Muscle of arm (tissue), 12 donors: ENCODE measurements around the gene MTSS2. TPM values are rescaled to one million over a fixed set of nuclear protein-coding genes. Genes with fewer than 3 reads are reported as not detected.

Source experiments
- DNase-seq: peaks from one replicate; pipeline ENCODE4 v3.0.0-alpha.2; 2013
- polyA plus RNA-seq, 12 donors: library from polyadenylated mRNA; unstranded; fragments of 120-200 nt; gene quantifications; one replicate each; pipeline ENCODE4 v1.2.1, GENCODE V29; 2013; ENCODE audit not compliant: insufficient read length in 12 of 12

Gene MTSS2
- polyA plus RNA-seq, 12 donors, result 80.7 to 148 (median 107) TPM

GRCh38 chr16:70687671-70688245, 1.9 kb upstream of the MTSS2 start:
- no peak for DNase-seq

DNA sequence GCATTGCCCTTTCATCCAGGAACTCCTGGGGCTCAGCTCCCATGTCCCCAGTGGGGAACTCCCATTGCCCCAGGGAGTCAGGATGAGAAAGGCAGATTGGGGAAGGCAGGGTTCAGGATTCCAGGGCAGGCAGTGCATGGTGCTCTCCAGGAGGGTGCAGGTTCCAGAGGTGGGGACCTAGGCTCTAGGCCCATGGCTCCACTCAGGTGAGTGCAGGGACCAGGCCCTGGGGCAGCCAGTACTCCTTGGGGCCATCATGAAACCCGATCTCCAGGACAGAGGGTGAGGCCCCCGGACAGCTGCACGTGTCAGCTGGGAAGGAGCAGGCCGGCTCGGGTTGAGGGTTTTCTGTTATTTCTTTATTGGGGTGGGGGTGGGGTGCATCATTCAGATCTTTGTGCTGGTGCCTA, 1.3 kb upstream of the MTSS2 start:
- no peak for DNase-seq

GRCh38 chr16:70686376-70687101, 686 bp upstream of the MTSS2 start:
- no peak for DNase-seq

DNA sequence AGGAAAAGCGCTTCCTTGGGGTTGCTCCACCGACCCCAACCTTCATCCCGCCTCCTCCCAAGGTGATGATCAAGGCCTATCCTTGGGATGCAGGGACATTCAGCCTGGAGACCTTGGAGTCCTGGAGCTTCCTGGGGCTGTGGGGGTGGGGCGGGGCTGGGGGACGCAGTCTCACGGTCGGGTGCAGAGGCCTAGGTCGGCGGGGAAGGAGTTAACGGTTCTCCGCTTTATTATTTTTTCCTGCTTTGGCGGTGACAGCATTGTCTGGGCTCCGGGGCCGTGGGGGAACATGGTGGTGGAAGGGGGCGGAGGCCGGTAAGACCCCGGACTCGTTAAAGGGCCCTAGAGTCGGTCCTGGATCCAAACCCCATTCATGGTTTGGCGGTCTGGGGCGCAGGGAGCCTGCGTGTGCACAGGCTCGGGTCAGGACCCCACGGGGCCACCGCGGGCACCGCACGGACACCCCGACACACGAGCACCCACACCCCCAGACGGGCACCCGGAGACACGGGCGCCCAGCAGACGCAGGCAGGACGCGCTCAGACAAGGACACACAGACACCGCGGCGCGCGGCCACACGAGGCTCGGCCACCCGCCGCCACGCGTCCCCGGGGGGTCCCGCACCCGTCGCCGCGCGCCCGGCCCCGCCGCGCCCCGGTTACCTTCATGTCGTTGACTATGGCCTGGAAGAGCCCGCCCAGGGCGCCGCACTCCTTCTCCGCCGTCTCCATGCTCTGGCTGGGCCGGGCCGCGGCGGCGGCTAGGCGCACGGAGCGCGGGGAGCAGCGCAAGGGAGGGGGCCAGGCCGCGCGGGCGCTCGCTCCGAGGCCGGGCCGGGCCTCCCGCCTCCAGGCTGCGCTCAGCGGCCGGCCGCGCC, 554 bp downstream of the MTSS2 start:
- no peak for DNase-seq

GRCh38 chr16:70684146-70685060, 1.4 kb downstream of the MTSS2 start:
- no peak for DNase-seq

DNA sequence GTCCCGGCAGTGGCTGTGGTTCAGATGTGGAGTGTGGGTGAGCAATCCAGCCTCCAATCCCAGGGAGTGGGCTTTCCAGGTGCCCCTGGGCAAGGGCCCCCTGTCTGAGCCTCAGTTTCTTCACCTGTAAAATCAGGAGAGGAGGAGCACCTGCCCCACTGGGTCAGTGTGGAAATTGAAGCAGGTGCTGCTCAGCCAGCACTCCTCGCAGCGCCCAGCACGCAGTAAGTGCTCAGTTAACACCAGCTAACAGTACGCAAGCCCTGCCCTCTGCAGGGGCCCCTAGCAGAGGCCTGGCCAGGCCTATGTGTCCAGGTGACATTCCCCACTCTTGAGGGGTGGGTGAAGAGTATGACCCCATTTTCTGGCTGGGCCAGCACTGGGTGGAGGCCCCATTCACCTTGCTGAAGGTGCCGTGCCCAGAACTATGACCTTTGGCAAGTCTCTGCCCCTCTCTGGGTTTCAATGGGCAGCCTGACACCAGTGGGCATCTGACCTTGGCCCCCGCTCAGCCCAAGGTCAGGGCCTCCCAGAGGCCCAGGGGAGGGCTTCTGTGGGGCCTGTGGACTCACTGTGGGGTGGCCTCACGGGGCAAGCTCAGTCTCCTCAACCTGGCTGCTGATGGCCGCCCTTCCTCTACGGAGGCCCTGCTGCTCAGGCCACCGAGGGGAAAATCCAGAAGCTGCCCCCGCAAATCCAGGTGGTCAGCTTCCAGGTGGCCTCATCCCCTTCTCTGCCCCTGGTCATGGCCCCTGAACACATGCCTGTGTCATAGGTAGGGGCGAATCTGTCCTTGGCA, 2.5 kb downstream of the MTSS2 start:
- no peak for DNase-seq

- DNase-seq, result no peak
Observed at GRCh38 chr16:70682239-70683145, 3.4 kb downstream of the MTSS2 start.

DNA sequence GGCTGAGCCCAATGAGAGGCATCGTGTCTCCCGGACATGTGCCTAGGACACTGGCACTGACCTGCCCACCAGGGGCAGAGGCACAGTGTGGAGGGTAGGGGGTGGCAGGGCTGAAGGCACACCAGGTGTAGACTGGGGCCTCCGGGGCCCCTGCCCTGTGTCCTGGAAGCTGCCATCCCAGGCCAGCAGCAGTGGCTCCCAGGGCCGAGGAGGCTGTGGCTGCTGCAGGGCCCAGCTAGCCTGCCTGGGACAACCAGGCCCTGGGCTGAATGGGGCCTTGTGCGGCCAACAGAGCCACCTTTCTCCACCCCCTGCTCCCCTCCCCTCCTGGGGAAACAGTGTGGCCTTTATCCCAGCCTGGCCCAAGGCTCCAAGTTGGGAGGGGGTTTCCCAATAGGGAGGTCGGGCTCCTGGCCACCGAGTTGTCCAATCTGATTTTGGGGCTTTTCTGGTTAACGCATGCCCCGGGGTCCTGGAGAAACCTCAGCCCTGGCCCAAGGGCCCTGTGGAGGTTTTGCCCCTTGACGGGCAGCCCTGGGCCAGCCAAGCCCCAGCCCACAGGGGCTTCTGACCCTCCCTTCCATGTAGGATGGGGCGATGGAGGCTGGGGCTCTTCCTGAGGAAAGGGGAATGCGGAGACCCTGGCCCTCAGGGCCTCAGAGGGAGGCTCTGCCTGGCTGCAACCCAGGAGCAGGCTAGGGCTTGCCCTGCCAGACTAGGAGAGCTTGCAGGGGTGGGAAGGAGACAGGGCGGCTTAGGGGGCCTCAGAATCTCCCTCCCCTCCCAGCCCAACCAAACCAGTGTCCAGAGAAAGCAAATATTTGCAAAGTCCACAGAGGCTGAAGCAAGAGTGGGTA, 4.2 kb downstream of the MTSS2 start:
- no peak for DNase-seq

DNA sequence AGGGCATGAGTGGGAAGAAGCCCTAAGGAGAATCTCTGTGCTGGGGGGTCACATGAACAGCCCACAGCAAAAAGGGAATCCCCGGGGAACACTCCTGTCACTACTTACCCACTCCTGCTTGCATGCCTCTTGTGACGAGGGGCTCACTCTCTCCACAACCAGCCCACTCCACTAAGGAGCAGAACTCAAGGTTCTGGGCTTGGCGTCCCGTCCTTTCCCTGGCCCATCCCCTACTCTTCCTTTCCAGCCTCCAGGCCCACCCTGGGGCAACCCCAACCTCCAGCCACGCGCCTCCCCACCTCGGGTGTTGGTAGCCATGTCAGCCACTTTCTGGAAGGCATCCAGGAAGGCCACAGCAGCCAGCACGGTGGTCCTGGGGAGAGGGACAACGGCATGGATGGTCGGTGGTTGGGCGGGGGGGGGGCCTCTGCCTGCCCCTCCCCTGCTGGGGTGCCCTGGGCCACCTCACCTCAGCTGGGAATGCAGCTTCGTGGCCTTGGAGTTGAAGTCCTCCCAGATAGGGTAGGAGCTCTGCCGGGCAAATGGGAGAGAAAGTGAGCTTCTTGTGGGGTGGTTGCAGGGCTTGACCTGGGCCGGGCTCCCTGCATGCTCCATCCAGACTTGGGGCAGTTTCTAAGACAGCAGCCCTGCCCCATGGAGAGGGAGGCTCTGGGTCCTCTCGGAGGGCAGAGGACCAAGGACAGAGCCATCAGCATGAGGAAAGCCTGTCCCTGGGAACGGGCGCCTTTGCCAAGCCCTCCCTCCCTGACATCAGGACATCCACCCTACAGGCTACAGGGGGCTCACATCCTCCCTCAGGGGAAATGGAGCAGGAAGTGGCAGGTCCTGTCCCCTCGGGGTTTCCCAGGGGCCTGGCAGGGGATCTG, 5.1 kb downstream of the MTSS2 start:
- DNase-seq, result no peak

- DNase-seq, result no peak
Observed at GRCh38 chr16:70679671-70680494, 6.0 kb downstream of the MTSS2 start.

DNA sequence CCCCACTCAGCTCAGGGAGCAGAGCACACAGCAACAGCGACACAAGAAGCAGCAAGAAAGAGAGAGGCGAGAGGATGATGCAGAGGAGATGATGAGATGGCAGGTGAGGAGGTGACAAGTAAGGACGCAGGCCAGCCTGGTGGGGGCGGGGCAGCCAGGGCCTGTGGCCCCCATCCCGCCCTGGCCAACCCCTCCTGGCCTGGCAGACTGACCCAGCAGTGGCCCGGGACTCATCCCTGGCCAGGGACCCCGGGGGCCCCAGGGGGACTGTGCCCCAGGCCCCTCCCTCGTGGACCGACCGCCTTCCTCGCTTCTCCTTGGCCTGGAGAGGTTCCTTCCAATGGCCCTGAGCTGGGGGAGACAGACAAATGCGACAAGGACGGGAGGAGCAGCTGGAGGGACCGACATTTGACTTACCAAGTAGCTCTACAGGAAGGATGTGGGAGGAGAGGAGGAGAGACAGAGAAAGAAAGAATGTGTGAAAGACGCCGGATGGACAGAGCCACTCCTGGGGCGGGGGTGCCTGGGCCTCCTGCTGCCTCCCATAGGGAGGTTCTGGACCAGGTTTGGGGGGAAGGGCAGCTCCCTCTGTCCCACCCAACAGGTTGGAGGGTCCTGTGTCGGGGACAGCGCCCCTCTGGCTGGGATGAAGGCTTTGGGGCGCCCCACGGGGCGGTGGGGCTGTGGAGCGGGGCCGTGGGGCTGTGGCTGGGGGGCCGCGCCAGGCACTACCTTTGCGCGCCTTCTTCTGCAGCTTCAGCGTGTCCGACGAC, 6.8 kb downstream of the MTSS2 start:
- DNase-seq, result no peak

- no peak for DNase-seq
Observed at GRCh38 chr16:70678121-70678897, 7.5 kb downstream of the MTSS2 start.

DNA sequence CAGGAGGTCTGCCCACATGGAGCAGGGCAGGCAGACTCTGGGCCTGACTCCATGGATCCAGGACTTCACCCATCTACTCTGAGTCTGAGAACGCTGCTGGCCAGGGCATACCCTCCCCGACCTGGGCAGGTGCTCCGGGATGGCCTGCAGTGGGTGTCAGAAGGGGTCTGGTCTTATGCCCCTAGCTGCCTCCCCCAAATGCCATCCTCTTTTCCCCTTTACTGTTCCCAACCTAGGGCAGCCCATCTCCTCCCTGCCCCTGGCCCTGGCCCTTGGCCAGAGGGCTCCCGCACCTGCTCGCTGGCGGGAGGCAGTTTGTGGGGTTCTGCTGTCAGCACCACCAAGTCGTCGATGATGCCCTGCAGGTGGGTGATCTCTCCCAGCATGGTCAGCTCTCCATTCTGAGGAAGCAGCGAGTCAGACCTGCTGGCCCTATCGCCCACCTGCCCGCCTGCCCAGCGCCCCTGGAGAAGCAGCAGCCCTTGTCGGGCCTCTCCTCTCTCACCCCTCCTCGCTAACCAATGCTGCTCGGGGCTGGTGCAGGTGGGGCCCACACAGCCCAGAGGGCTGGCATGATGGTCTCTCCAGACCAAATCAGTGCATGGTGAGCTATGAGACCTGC, 8.2 kb downstream of the MTSS2 start:
- no peak for DNase-seq

- DNase-seq, result no peak
Observed at GRCh38 chr16:70676675-70677498, 9.0 kb downstream of the MTSS2 start.
